Neural cell (in vitro differentiated cells): ENCODE results near the gene COMTD1. TPM values are rescaled to one million over a fixed set of nuclear protein-coding genes. Genes with fewer than 3 reads are reported as not detected.

ENCODE experiments used
- H2AFZ ChIP-seq: fragments of 200-600, 300-800 bp; sonication (generic), shearing (Covaris generic); 2 replicates; pipeline ENCODE4 v1.6.0; 2014; ENCODE audit warnings: low read depth, mild to moderate bottlenecking, antibody characterized with exemption, low read length, moderate library complexity
- H3F3A ChIP-seq: fragments of 200-600 bp; shearing (Covaris generic); 2 replicates; pipeline ENCODE4 v1.6.1; 2016; ENCODE audit warnings: mild to moderate bottlenecking, moderate library complexity, mixed read lengths, antibody characterized with exemption, low read length; ENCODE audit not compliant: insufficient read depth, poor library complexity, severe bottlenecking
- H3K27ac ChIP-seq: fragments of 200-600, 300-800 bp; sonication (generic), shearing (Covaris generic); 2 replicates; pipeline ENCODE4 v1.5.1; 2014; ENCODE audit warnings: mild to moderate bottlenecking, low read length, moderate library complexity
- H3K27me3 ChIP-seq: fragments of 300-800, 200-600 bp; sonication (generic), shearing (Covaris generic); 2 replicates; pipeline ENCODE4 v1.6.0; 2014; ENCODE audit warnings: mild to moderate bottlenecking, low read depth, low read length, moderate library complexity; ENCODE audit not compliant: insufficient read depth
- H3K36me3 ChIP-seq: fragments of 300-800, 200-600 bp; sonication (generic), shearing (Covaris generic); 2 replicates; pipeline ENCODE4 v1.5.1; 2014; ENCODE audit warnings: mild to moderate bottlenecking, antibody characterized with exemption, low read length, moderate library complexity; ENCODE audit not compliant: insufficient read depth
- H3K4me2 ChIP-seq: fragments of 300-800, 200-600 bp; sonication (generic), shearing (Covaris generic); 2 replicates; pipeline ENCODE4 v1.6.0; 2014; ENCODE audit warnings: mild to moderate bottlenecking, low read length
- H3K4me3 ChIP-seq: fragments of 300-800, 200-600 bp; sonication (generic), shearing (Covaris generic); 2 replicates; pipeline ENCODE4 v1.5.1; 2014; ENCODE audit warnings: mild to moderate bottlenecking, low read length, moderate library complexity
- H3K79me2 ChIP-seq: fragments of 200-600 bp; shearing (Covaris generic); replicated peaks from 2 replicates; pipeline ENCODE4 v1.6.0; 2014; ENCODE audit warnings: mild to moderate bottlenecking, low read length, moderate library complexity; ENCODE audit not compliant: insufficient read depth
- H3K9ac ChIP-seq: fragments of 300-800, 200-600 bp; sonication (generic), shearing (Covaris generic); 2 replicates; pipeline ENCODE4 v1.6.1; 2016; ENCODE audit warnings: mild to moderate bottlenecking, low read length, mixed read lengths
- H3K9me2 ChIP-seq: fragments of 200-600 bp; shearing (Covaris generic); 2 replicates; pipeline ENCODE4 v1.6.1; 2016; ENCODE audit warnings: mild to moderate bottlenecking, low read length, mixed read lengths; ENCODE audit not compliant: insufficient read depth
- H3K9me3 ChIP-seq: fragments of 200-600, 300-800 bp; sonication (generic), shearing (Covaris generic); 2 replicates; pipeline ENCODE4 v1.6.1; 2016; ENCODE audit warnings: mild to moderate bottlenecking, mixed run types, low read length, moderate library complexity, mixed read lengths
- H4K20me1 ChIP-seq: fragments of 200-600 bp; shearing (Covaris generic); 2 replicates; pipeline ENCODE4 v1.6.1; 2016; ENCODE audit warnings: mild to moderate bottlenecking, mixed run types; ENCODE audit not compliant: insufficient read depth
- CTCF ChIP-seq: fragments of 450-650 bp; IDR thresholded peaks from 2 replicates; pipeline ENCODE4 v1.5.1; 2014; ENCODE audit warnings: antibody characterized with exemption, mild to moderate bottlenecking, moderate library complexity; ENCODE audit not compliant: poor library complexity, severe bottlenecking
- EP300 ChIP-seq: fragments of 450-650 bp; conservative IDR thresholded peaks from 2 replicates; pipeline ENCODE4 v1.6.1; 2014; ENCODE audit warnings: antibody characterized with exemption, mild to moderate bottlenecking, moderate library complexity; ENCODE audit not compliant: poor library complexity, severe bottlenecking
- EZH2 ChIP-seq: fragments of 200-600, 300-800 bp; shearing (Covaris generic), sonication (generic); IDR thresholded peaks from 2 replicates; pipeline ENCODE4 v1.6.1; 2014; ENCODE audit warnings: antibody characterized with exemption, low read length, borderline replicate concordance, mild to moderate bottlenecking; ENCODE audit not compliant: insufficient read depth, poor library complexity, severe bottlenecking
- MXI1 ChIP-seq: fragments of 450-650 bp; conservative IDR thresholded peaks from 2 replicates; pipeline ENCODE4 v1.6.1; 2014; ENCODE audit warnings: antibody characterized with exemption, mild to moderate bottlenecking; ENCODE audit not compliant: poor library complexity, severe bottlenecking
- POLR2AphosphoS5 ChIP-seq: IDR thresholded peaks from 2 replicates; pipeline ENCODE4 v1.6.1; 2012
- RAD21 ChIP-seq: fragments of 450-650 bp; conservative IDR thresholded peaks from 2 replicates; pipeline ENCODE4 v1.6.1; 2014; ENCODE audit warnings: antibody characterized with exemption, mild to moderate bottlenecking, moderate library complexity
- REST ChIP-seq: IDR thresholded peaks from 2 replicates; pipeline ENCODE4 v1.6.1; 2012; ENCODE audit warnings: borderline replicate concordance
- SMC3 ChIP-seq: fragments of 450-650 bp; conservative IDR thresholded peaks from 2 replicates; pipeline ENCODE4 v1.6.1; 2014; ENCODE audit warnings: antibody characterized with exemption, mild to moderate bottlenecking, moderate library complexity; ENCODE audit not compliant: poor library complexity
- TAF1 ChIP-seq: IDR thresholded peaks from 2 replicates; pipeline ENCODE4 v1.6.1; 2012; ENCODE audit warnings: low read depth
- polyA plus RNA-seq: library from polyadenylated mRNA; depleted of rRNA; stranded (reverse); fragments of >200 nt; gene quantifications from 2 replicates; pipeline ENCODE4 v1.2.3, GENCODE V29; 2014

Gene COMTD1
- polyA plus RNA-seq, 1 donor from 2014 or later: 51.4 TPM

- no peak for TF ChIP-seq CTCF
- no peak for TF ChIP-seq EP300
- no peak for TF ChIP-seq RAD21
- no peak for TF ChIP-seq MXI1
- no peak for TF ChIP-seq POLR2AphosphoS5
- TF ChIP-seq REST: no peak
- TF ChIP-seq EZH2: no peak
- no peak for TF ChIP-seq SMC3
- TF ChIP-seq TAF1: no peak
- Histone ChIP-seq H3K9ac (peak overlapping the region; percentile 97), H3K79me2 (peaks cover 22% of the 10 kb centered on the region), H3K9me3 (no peaks in the 10 kb centered on the region), H3K4me3 (peak overlapping the region; percentile 83), H3F3A (no peaks in the 10 kb centered on the region), H3K36me3 (no peaks in the 10 kb centered on the region), H3K27me3 (no peaks in the 10 kb centered on the region), H2AFZ (peak overlapping the region; percentile 82), H3K4me2 (peak overlapping the region; percentile 91), H4K20me1 (no peaks in the 10 kb centered on the region), H3K27ac (peak overlapping the region; percentile 97), H3K9me2 (no peaks in the 10 kb centered on the region)
Observed at GRCh38 chr10:75209086-75209920, 26.5 kb downstream of the COMTD1 start.

- no peaks in the 10 kb centered on the region for H3K27me3 ChIP-seq
- H3F3A ChIP-seq: no peaks in the 10 kb centered on the region
- H3K9me3 ChIP-seq: no peaks in the 10 kb centered on the region
- H2AFZ ChIP-seq: no peak overlapping the region
- no peak overlapping the region for H3K4me3 ChIP-seq
- H4K20me1 ChIP-seq: no peaks in the 10 kb centered on the region
- TF ChIP-seq EP300: no peak
- no peak for TF ChIP-seq TAF1
- no peak for TF ChIP-seq SMC3
- no peak for TF ChIP-seq POLR2AphosphoS5
- no peak for TF ChIP-seq EZH2
- no peak for TF ChIP-seq REST
- no peak for TF ChIP-seq RAD21
- TF ChIP-seq MXI1: no peak
- no peak for TF ChIP-seq CTCF
- no peaks in the 10 kb centered on the region for H3K36me3 ChIP-seq
- no peaks in the 10 kb centered on the region for H3K9me2 ChIP-seq
- H3K79me2 ChIP-seq: peaks cover 22% of the 10 kb centered on the region
- H3K9ac ChIP-seq: no peak overlapping the region
- H3K27ac ChIP-seq: no peak overlapping the region
- H3K4me2 ChIP-seq: no peak overlapping the region
Observed at GRCh38 chr10:75208181-75208580, 27.6 kb downstream of the COMTD1 start.
